T-helper 2 cell treated with Interferon-gamma antibody and Interleukin-4, amounts not matched to agents 100 ng/mL and 5 ng/mL, for 36 hours (primary cell): ENCODE data around the gene ZBTB38. TPM values are rescaled to one million over a fixed set of nuclear protein-coding genes. Genes with fewer than 3 reads are reported as not detected.

ENCODE experiments used
- intact Hi-C: fragments of 100-400 bp; cut with micrococcal nuclease; formaldehyde crosslinking; loops from one replicate; pipeline ENCODE4 v1.15.1; 2023
- total RNA-seq: library from RNA; stranded (reverse); gene quantifications from 2 replicates; pipeline ENCODE4 v1.2.3, GENCODE V29; 2022

Gene ZBTB38
- total RNA-seq, 1 donor from 2014 or later, result 19.7 TPM

DNA sequence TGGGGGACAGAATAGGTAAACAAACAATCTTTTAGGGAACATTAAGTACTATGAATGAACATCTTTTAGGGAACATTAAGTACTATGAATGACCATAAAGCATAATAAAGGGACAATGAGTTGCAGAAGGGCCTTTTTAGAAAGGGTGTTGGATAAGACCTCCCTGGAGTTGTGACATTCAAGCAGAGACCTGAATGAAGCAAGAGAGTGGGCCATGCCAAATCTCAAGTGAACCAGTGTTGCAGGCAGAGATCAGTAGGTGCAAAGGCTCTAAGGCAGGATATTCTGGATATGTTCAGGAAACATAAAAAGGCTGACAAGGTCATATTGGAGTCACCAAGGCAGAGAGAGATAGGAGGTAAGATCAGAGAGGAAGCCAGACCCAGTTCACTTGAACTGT is 29.4 kb upstream of the ZBTB38 start:
- intact Hi-C loops, result no loop called here

DNA sequence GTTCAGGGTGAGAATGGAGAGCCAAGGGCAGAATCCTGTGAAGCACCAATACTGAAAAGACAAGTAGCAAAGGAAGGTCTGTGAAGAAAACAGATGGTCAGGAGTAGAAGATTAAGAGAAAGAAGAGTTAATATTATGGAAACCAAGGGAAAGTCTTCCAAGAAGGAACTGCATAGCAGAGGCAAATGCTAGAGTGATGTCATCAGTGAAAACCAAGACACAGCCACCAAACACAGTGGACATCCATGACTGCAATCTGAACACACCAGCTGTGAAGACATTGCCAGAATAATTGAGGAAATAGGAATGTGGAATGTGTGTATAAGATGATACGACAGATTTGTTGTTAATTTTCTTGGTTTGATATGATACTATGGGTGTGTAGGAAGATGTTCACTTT is 26.8 kb upstream of the ZBTB38 start:
- intact Hi-C loops, result no loop called here

DNA sequence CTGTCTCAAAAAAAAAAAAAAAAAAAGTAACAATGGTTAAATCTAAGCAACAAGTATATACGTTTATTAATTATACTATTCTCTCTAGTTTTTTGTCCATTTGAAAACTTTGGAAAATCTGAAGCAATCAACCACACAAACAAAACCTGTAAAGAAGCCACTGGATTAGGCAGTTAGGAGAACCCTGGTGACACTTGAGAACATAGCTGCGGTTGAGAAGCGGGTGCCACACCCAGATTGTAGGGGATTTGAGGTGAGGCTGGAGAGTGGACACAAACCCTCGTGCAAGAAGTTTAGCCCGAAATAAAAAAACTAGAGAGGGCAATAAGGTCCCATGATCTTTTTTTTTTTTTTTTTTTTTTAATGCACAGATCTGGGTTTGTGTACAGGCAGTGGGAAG is 25.9 kb upstream of the ZBTB38 start:
- intact Hi-C loops, result no loop called here

DNA sequence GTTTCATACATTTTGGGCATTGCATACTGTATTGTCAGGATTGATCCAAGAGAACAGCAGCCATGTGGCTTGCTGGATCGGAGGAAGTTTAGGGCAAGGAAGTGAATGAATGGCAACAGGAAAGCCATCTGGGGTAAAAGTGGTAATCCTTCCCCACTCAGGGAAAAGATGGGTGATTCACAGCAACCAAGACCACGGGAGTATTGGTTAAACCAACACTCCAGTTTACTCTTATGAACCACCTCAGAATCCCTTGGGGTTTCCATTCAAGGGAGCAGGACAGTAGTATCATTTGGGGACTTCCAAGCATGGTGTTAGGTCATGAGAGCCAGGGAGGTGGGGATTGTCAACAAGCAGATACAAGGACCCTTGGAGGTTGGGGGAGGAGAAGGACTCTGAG is 25.2 kb upstream of the ZBTB38 start:
- intact Hi-C loops, result no loop called here

DNA sequence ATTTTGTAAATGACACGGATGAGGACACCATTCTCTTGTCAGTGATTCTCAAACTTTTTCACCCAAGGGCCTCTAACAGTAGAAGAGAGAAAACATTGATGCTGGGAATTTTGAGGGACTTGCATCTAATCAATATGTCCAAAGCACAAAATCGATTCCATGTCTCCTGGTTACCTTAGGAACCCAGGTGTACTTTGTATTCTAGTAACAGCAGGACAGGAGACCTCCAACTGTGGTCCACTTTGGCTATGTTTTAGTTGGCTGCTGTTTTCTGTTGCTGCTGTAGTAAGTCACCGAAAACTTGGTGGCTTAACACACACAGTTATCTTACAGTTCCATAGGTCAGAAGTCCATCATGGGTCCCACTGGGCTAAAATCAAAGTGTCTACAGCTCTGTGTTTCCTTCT is 24.4 kb upstream of the ZBTB38 start:
- intact Hi-C loops, result no loop called here

DNA sequence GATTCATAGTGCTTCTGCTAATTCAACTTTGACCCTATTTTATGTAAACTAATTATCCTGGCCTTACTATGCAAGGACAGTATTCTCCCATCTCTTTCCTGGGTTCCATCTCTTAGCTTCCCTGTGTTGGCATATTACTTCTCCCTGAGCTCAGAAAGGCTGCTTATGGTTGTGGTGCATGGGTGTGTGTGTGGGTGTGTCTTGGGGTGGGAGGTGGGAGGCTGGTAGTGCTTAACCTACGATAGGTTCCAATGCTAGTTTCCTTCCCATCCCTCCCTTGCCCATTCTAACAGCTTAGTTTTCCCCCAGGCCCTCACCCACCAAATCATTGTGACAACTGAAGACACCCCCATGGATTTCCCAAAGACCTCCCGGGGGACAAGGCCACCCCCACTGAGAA is 22.8 kb upstream of the ZBTB38 start:
- intact Hi-C loops, result no loop called here

DNA sequence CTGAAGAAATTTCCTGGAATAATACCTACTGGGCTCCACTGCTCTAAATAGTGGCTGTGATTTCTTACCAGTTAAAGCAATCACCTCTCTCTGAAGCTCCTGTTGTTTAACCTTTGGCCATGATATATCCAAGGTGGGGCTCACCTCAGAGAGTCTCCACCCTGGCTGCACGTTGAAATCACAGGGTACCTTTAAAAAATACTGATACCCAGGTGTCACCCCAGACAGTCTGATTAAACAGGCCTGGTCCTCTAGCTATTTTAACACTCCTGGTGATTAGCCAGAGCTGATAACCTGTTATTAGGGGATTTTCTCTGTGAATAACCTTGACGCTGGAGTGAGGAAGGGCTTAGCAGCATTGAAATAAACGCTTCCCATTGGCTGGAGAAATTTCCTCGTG is 22.3 kb upstream of the ZBTB38 start:
- intact Hi-C loops, result no loop called here

DNA sequence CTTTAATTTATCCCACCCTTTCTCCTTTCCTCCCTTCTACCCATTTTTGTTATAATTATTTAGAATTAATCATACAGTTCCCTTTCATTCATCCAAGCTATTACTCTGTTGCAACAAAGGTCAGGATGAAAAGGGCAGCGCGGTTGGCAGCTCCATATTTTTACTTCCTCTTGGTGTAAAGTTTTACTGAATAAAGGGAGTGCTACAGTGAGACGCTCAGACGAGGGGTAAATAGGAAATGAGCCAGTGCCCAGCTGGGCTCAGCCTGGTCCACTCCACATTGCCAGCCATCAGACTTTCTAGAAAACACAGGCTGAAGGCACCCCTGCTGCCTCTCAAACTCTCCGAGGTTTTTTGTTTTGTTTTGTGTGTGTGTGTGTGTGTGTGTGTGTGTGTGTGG is 21.9 kb upstream of the ZBTB38 start:
- intact Hi-C loops, result no loop called here

DNA sequence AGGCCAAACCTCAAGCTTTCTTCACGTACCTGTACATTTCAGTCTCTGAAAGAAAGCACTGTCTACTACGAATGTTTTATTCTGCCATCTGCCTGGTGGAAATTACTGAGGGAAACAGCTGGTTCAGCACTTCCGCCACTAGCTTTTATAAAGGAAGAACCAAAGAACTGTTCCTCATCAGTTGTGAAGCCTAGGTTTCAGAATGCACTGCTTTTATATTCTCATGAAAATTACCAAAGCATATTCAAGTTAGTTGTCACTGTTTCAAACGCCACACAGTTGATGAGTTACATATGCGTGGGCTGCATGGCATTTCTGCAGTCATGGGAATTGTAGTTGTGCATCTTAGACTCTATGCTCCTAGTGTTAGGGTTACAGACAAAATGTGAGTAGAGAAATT is 21.5 kb upstream of the ZBTB38 start:
- intact Hi-C loops, result no loop called here

DNA sequence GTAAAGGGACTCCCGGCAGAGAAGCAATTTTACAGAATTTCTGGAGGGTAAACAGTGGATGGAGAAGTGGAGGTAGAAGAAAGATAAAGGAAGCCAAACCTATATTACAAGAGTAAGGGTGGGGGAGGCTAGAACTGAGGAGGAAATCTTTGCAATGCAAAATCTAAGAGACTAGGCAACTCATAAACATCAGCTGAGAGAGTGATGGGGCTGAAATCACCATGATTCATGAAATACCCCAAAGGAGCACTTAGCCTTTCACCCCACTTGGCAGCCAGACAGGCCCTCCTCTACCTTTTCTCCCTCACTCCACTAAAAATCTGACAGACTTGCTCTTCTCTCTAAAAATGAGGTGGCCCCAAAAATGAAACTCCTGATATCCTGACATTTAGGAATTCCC is 19.5 kb upstream of the ZBTB38 start:
- intact Hi-C loops, result no loop called here

DNA sequence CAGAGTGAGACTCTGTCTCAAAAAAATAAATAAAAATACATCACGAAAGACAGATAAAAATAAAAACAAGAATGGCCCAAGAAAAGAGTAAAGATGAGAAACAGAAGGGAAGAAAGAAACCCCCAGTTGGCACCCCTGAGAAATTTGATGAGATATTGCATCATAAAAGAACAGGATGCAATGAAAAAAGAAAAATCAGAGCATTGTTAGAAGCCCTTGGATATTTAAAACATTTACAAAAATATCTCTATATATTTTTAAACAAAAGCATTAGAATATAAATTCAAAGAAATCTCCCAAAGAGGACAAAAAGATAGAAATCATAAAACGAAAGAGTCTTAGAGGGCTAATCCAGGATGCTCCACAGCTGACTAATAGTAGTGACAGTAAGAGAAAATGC is 18.6 kb upstream of the ZBTB38 start:
- intact Hi-C loops, result no loop called here

DNA sequence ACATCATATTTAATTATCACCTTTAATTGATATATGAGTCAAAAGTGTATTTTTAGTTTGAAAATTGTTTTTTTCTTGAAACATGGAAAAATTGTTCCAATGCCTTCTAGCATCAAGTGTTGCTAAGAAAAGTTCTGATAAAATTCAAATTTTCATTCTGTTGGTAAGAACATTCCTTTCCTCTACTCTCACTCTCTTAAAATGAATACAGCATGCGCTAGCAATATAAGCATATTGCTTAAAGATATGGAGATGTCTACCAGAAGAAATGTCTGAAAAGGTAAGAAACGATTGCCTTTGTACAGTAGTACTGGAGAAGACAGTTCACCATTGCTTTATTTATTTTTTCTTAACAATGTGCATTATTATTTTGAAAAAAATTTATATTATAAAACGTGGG is 17.6 kb upstream of the ZBTB38 start:
- intact Hi-C loops, result no loop called here

DNA sequence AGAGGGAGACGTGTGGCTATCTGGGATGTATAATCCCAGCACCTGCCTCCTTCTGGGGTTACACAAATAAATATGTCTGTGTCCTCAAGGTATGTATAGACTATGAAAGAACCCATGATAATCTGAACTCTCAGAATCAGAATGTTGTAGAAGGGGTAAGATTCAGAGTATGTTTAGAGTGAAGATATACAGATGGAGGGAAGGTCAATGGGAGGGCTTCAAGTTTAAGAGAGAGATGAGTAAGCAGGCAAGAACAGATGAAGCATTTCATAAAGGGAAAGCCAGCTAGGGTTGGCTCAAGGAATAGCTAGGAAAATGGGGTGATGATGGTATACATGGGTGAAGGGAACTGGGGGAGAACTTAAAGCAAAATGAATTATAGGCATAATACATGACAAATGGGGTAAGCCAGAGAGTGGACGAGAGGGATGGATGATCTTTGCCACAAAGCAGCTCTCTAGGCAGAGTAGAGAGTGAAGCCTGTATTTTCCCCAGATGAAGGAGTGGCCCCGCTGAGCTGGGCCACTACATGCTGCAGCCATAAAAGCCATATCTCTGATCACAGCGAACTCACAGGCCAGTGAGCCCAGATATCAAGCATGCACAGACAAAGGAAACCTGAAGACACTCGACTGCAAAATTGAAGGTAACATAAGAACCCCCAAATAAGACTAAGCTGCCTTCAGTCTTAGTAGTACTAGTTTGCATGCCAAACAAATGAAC is 15.9 kb upstream of the ZBTB38 start:
- intact Hi-C loops, result no loop called here

DNA sequence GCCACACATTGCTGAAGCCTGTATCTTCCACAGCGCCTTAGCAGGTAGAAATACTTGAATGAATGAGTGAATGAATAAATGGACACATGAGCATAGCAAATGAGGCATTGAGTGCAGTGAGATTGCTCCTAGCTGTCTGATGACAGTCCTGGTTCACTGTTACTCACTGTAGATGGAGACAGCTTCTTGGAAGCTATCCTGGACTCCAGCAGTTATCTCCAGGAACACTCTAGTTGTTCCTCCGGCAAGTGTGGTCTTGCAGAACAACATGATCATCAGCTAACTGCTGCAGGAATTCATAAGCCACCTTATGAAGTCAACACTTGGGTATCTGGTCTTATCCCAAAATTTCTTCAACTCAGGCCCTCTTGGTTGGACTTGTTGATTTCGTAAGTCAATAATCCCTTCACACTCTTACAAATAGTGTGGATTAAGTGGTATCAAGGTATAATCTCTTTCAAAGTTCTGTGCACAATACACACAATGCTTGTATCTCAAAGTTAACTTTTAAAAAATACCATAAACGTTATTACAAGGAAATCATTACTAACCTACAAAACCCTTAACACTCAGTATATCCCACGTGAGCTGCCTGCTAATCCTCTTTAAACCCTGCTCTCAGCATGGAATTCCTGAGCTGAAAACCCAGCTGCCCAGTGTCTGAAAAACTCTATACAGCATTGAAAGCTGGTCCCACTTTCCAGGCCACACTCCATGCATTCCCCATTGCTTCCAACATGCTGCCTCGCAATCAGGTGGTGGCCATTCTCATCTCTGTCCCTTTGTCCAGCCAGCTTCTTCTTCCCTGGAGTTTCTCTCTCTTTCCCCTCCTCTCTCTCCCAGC is 14.4 kb upstream of the ZBTB38 start:
- intact Hi-C loops, result no loop called here

DNA sequence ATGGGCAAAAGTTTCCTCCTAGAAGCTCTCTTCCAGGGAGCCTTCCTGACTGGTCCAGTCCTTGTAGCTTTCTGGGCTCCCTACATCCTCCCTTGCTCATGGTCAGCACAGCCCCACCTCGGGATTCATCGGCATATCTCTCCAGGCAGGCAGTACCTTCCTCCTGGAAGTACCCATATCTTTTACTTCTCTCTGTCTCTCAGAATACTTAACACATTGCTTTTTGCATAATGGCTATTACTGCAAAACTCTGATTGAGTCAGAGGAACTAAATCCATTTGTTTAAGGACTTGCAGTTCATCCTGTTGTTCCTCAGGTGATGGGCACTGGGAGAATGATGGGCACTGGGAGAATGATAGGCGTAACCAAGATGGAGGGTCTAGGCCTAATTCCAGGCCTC is 13.8 kb upstream of the ZBTB38 start:
- intact Hi-C loops, result no loop called here

DNA sequence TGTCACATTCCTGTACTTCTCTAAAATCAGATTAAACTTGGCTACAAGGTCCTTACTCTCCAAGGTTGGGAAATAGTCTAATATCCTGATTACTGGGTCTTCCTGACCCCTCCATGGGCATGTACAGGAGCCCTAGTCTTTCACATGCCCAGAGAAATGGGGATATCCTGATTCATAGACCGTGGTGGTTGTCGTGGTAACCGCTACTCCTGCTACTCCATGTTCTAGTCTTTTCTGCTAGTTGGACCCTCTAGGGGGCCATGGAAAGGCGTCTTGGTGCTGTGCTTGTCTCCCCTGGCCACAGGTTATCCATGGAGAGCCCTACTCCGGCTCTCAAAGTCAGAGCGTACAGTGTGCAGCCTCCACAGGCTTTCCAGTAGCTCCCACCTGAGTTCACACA is 13.1 kb upstream of the ZBTB38 start:
- intact Hi-C loops, result no loop called here

DNA sequence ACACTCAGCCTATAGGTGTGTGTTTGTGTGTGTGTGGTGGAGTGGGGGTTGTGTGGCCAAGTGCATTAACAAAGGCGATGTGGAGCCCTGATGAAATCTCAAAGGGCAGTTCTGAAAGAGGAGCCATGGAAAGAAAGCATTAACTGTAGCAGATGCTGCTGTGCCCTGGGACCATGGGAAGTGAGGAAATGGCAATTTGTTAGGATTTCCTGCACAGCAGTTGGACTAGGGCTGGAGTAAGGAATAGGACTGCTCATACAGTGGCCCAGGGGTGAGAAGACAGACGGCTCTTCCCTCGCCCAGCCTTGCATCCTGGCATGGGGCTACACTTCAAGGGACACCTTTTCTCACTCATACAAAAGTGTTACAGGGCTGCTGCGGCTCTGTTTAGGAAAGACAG is 12.3 kb upstream of the ZBTB38 start:
- intact Hi-C loops, result no loop called here

DNA sequence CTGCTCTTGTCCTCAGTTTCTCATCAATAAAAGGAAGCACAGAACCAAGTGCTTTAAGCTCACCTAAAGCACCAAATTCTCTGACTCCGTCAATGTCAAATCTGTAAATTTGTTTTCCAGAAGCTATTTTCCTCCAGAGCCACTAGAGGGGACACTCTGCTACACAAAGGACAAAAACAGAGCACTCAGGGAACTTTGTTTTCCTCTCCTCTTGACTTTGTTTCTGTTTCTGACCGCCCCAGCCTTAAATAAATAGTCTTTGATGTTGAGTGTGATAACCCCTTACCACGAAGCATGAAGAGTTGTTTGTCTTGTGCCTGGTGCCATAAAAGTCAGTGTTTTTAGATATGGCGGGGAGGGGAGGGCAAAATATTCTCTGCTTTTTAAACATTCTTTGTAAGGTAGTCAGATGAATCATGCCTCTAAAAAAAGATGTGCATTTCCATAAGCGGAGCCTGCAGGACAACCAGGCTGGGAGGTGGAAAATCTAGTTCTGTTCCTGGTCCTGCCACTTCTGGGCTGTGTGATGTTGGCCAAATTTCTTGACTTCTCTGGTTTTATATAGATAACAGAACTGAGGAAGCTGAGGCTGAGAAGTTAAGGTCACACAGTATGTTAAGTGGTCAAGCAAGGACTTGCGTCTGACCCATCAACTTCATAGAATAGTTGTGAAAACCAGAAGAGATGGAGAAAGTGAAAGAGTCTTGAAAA is 7.3 kb upstream of the ZBTB38 start:
- intact Hi-C loops, result loop anchor here (1.0 to 5.0 kb wide), 4 partner anchors 50 to 201 kb away; no protein-coding TSS in a partner anchor

DNA sequence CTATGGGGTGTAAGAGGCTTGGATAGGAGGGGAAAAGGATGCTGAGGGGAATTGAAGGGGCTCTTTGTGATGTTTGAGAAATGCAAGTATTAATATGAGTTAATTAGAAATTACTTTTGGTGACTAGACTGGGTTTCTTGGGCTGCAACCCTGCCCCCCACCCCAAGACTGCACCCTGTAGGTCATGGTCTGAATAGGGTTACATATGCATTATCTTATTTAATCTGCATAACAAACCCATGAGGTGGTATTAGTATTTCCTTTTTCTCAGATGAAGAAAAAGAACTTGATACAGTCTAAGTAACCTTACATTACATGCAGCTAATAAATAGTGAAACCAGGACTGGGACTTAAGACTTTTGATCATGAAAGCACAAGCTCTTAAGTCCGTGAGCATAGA is 5.6 kb upstream of the ZBTB38 start:
- intact Hi-C loops, result loop anchor here (5.0 kb wide), 1 partner anchor 200 kb away; no protein-coding TSS in a partner anchor

DNA sequence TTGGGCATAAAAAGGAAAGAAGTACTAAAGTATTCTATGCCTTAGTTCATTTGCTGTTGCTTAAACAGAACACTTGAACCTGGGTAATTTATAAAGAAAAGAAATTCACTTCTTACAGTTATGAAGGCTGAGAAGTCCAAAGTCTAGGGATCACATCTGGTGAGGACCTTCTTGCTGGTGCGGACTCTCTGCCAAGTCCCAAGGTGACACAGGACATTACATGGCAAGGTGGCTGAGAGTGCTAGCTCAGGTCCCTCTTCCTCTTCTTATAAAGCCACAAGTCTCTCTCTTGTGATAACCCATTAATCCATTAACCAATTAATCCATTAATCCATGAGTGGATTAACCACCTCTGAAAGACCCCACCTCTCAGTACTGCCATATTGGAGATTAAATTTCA is 3.1 kb upstream of the ZBTB38 start:
- intact Hi-C loops, result loop anchor here (5.0 kb wide), 1 partner anchor 37 kb away; no protein-coding TSS in a partner anchor

DNA sequence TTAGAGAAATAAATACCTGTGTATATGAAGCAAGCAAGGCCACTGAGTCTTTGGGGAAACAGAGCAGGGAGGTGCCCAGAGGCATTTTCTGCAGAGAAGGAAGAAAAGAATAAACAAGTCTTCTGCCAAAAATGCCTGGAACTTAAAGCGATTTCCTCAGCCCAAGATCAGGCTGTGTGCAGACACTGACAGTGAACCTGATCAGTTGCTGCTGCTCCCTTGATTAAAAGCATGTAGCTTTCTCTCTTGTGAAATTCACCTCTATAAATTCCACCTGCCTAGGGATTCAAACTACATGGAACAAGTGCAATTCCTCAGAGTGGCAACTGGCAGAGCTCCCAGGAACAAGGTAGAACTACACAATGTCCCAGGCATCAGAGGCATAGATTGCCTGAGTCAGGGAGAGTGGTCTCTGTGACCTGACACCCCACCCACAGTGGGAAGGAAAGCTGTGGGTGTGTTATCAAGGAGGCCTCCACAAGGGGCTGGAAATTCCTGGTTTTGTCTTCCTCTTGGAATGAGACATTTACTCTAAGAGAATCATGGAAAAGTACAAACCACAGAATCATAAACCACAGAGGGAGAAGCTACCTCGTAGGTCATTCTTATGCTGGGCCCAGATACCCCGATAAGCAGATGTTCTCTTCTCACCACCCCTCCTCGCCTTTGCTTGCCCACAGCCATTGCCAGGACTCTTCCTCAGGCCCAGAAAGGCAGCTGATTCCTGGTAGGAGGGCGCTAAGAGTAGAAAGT is 1.8 kb upstream of the ZBTB38 start:
- intact Hi-C loops, result loop anchor here (5.0 kb wide), 1 partner anchor 36 kb away; no protein-coding TSS in a partner anchor
